GM23338 (cell line): ENCODE measurements around the gene TBX2.

Experiments
- ETS1 ChIP-seq: IDR thresholded peaks from 2 replicates; pipeline ENCODE4 v1.6.1; 2016; ENCODE audit warnings: antibody characterized with exemption
- EZH2 ChIP-seq: fragments of 200-600 bp; sonication (generic); IDR thresholded peaks from one replicate; pipeline ENCODE4 v1.8.0; 2017; ENCODE audit warnings: antibody characterized with exemption, mild to moderate bottlenecking, low read depth; ENCODE audit not compliant: unreplicated experiment
- JUNB ChIP-seq: IDR thresholded peaks from one replicate; pipeline ENCODE4 v1.6.1; 2016; ENCODE audit warnings: antibody characterized with exemption; ENCODE audit not compliant: unreplicated experiment
- POLR2AphosphoS5 ChIP-seq: IDR thresholded peaks from 2 replicates; pipeline ENCODE4 v1.6.1; 2016; ENCODE audit warnings: antibody characterized with exemption, low read depth
- TF ChIP-seq, protein P1 (sequence below), 2 experiments: fragments of 200-600 bp in 1 of 2; sonication (generic) in 1 of 2; conservative IDR thresholded peaks; 2 replicates each; pipeline versions ENCODE4 v1.5.1 to v1.6.1; 2016 to 2017; ENCODE audit warnings: antibody characterized with exemption in 2 of 2, low read depth in 2 of 2, mild to moderate bottlenecking in 2 of 2, moderate library complexity in 1 of 2
- TF ChIP-seq, protein P2 (sequence below): IDR thresholded peaks from one replicate; pipeline ENCODE4 v1.6.1; 2018; ENCODE audit warnings: antibody characterized with exemption; ENCODE audit not compliant: unreplicated experiment

- TF ChIP-seq POLR2AphosphoS5 (no peak), EZH2 (no peak), ETS1 (no peak), JUNB (no peak)
- TF ChIP-seq, protein P1, sequence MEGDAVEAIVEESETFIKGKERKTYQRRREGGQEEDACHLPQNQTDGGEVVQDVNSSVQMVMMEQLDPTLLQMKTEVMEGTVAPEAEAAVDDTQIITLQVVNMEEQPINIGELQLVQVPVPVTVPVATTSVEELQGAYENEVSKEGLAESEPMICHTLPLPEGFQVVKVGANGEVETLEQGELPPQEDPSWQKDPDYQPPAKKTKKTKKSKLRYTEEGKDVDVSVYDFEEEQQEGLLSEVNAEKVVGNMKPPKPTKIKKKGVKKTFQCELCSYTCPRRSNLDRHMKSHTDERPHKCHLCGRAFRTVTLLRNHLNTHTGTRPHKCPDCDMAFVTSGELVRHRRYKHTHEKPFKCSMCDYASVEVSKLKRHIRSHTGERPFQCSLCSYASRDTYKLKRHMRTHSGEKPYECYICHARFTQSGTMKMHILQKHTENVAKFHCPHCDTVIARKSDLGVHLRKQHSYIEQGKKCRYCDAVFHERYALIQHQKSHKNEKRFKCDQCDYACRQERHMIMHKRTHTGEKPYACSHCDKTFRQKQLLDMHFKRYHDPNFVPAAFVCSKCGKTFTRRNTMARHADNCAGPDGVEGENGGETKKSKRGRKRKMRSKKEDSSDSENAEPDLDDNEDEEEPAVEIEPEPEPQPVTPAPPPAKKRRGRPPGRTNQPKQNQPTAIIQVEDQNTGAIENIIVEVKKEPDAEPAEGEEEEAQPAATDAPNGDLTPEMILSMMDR (conservative IDR thresholded peaks at IDR 0.05; ENCODE audit: low read depth in 2 of 2) = no peak
- TF ChIP-seq, protein P2, sequence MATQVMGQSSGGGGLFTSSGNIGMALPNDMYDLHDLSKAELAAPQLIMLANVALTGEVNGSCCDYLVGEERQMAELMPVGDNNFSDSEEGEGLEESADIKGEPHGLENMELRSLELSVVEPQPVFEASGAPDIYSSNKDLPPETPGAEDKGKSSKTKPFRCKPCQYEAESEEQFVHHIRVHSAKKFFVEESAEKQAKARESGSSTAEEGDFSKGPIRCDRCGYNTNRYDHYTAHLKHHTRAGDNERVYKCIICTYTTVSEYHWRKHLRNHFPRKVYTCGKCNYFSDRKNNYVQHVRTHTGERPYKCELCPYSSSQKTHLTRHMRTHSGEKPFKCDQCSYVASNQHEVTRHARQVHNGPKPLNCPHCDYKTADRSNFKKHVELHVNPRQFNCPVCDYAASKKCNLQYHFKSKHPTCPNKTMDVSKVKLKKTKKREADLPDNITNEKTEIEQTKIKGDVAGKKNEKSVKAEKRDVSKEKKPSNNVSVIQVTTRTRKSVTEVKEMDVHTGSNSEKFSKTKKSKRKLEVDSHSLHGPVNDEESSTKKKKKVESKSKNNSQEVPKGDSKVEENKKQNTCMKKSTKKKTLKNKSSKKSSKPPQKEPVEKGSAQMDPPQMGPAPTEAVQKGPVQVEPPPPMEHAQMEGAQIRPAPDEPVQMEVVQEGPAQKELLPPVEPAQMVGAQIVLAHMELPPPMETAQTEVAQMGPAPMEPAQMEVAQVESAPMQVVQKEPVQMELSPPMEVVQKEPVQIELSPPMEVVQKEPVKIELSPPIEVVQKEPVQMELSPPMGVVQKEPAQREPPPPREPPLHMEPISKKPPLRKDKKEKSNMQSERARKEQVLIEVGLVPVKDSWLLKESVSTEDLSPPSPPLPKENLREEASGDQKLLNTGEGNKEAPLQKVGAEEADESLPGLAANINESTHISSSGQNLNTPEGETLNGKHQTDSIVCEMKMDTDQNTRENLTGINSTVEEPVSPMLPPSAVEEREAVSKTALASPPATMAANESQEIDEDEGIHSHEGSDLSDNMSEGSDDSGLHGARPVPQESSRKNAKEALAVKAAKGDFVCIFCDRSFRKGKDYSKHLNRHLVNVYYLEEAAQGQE = no peak
These were observed 7.0 kb upstream of the TBX2 start for GRCh38 chr17:61392679-61393078.
